GM12878 (cell line): ENCODE results near the gene ERVK3-1.

ENCODE experiments used
- BHLHE40 ChIP-seq, 2 experiments: fragments of 450-650 bp in 1 of 2; IDR thresholded peaks; 2 replicates each; pipeline ENCODE4 v1.6.1; 2011 to 2017; ENCODE audit warnings: low read depth in 2 of 2, borderline replicate concordance in 1 of 2, improper control_type of control experiment in 1 of 2, low read length in 1 of 2, mild to moderate bottlenecking in 1 of 2
- NFIC ChIP-seq: IDR thresholded peaks from 2 replicates; pipeline ENCODE4 v1.6.1; 2012; ENCODE audit warnings: low read depth, mild to moderate bottlenecking, inconsistent platforms, low read length, moderate library complexity
- PAX8 ChIP-seq: fragments of 450-650 bp; IDR thresholded peaks from 2 replicates; pipeline ENCODE4 v1.6.1; 2017; ENCODE audit warnings: mild to moderate bottlenecking, moderate library complexity
- RFX5 ChIP-seq: IDR thresholded peaks from 2 replicates; pipeline ENCODE4 v1.6.1; 2011; ENCODE audit warnings: low read depth, low read length, improper control_type of control experiment
- TBL1XR1 ChIP-seq: IDR thresholded peaks from 2 replicates; pipeline ENCODE4 v1.6.1; 2012; ENCODE audit warnings: low read depth, low read length, improper control_type of control experiment
- ZNF274 ChIP-seq: IDR thresholded peaks from one replicate; pipeline ENCODE4 v1.8.0; 2011; ENCODE audit not compliant: insufficient read length, insufficient read depth
- ZZZ3 ChIP-seq: IDR thresholded peaks from 2 replicates; pipeline ENCODE4 v1.6.1; 2011; ENCODE audit warnings: low read depth; ENCODE audit not compliant: control insufficient read depth, insufficient read length

DNA sequence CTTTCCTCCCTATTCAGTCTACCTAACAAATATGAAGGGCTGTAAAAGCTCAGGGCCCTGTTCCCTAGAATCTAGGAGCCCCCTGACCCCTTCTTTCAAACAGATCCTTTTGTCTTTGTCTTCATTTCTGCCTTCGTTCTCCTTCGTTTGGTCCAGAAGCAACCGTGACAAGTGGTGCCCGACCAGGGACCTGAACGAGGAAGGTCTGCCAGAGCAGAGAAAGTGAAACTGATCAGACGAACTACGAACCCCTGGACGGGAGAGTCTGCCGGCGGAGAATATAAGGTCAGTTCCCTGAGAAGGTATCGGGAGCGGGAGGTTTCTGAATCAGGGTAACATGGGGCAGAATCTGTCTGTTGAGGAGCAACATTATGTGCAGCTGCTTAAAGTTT, 751 bp downstream of the ERVK3-1 start:
- TF ChIP-seq PAX8 (no peak), NFIC (no peak), ZZZ3 (no peak), ZNF274 (no peak), TBL1XR1 (no peak), RFX5 (no peak), BHLHE40 (IDR thresholded peaks at IDR 0.05; ENCODE audit: borderline replicate concordance in 1 of 2, low read depth in 2 of 2, low read length in 1 of 2) (no peak)
